Keratinocyte (primary cell): ENCODE data around the gene DSCAM. TPM values are rescaled to one million over a fixed set of nuclear protein-coding genes. Genes with fewer than 3 reads are reported as not detected.
A peak's percentile ranks its signal among the peaks of the same experiment; 100 is the strongest.

ENCODE experiments used
- DNase-seq: peaks from one replicate; pipeline ENCODE4 v3.0.0-alpha.2; 2011; ENCODE audit warnings: low read depth, missing footprints, low spot score
- FAIRE-seq: peaks from 2 replicates; lab custom pipeline; 2011; peaks lifted over from hg19 to GRCh38; lab: Jason Lieb, UNC
- H2AFZ ChIP-seq: 2 replicates; pipeline ENCODE4 v1.6.0; 2012; ENCODE audit warnings: low read length, control low read depth, inconsistent platforms; ENCODE audit not compliant: control insufficient read depth
- H3K27ac ChIP-seq: 2 replicates; pipeline ENCODE4 v1.5.1; 2011; ENCODE audit warnings: low read length; ENCODE audit not compliant: control insufficient read depth, insufficient read depth
- H3K27me3 ChIP-seq: 3 replicates; pipeline ENCODE4 v1.6.0; 2011; ENCODE audit warnings: low read length; ENCODE audit not compliant: control insufficient read depth, insufficient read depth; ENCODE audit errors: extremely low read depth
- H3K36me3 ChIP-seq, 2 experiments: 2 replicates in 1 of 2; 3 replicates in 1 of 2; pipeline ENCODE4 v1.5.1; 2011; ENCODE audit warnings: low read length in 2 of 2, mild to moderate bottlenecking in 1 of 2; ENCODE audit not compliant: control insufficient read depth in 2 of 2, insufficient read depth in 2 of 2; ENCODE audit errors: extremely low read depth in 1 of 2
- H3K4me1 ChIP-seq: 3 replicates; pipeline ENCODE4 v1.5.1; 2011; ENCODE audit warnings: low read length; ENCODE audit not compliant: control insufficient read depth, insufficient read depth; ENCODE audit errors: extremely low read depth
- H3K4me2 ChIP-seq: 3 replicates; pipeline ENCODE4 v1.6.0; 2011; ENCODE audit warnings: low read depth, low read length; ENCODE audit not compliant: control insufficient read depth, insufficient read depth; ENCODE audit errors: extremely low read depth
- H3K4me3 ChIP-seq, 3 experiments: fragments of 200-600 bp in 1 of 3; sonication (generic) in 1 of 3; 2 replicates in 2 of 3; 3 replicates in 1 of 3; pipeline ENCODE4 v1.5.1; 2011 to 2016; ENCODE audit warnings: low read length in 3 of 3, mild to moderate bottlenecking in 3 of 3, control low read depth in 2 of 3, inconsistent platforms in 1 of 3, low read depth in 1 of 3, mixed read lengths in 1 of 3, mixed run types in 1 of 3, moderate library complexity in 1 of 3; ENCODE audit not compliant: control insufficient read depth in 2 of 3, insufficient read depth in 2 of 3; ENCODE audit errors: extremely low read depth in 1 of 3
- H3K79me2 ChIP-seq: 2 replicates; pipeline ENCODE4 v1.6.0; 2012; ENCODE audit warnings: low read length; ENCODE audit not compliant: control insufficient read depth, insufficient read depth
- H3K9ac ChIP-seq: 3 replicates; pipeline ENCODE4 v1.6.0; 2011; ENCODE audit warnings: low read length; ENCODE audit not compliant: control insufficient read depth, insufficient read depth; ENCODE audit errors: extremely low read depth
- H3K9me1 ChIP-seq: 3 replicates; pipeline ENCODE4 v1.6.0; 2011; ENCODE audit warnings: low read length; ENCODE audit not compliant: control insufficient read depth, insufficient read depth; ENCODE audit errors: extremely low read depth
- H3K9me3 ChIP-seq: 2 replicates; pipeline ENCODE4 v1.5.1; 2012; ENCODE audit warnings: low read depth, low read length; ENCODE audit not compliant: control insufficient read depth
- H4K20me1 ChIP-seq: 3 replicates; pipeline ENCODE4 v1.6.0; 2011; ENCODE audit warnings: low read length; ENCODE audit not compliant: control insufficient read depth, insufficient read depth; ENCODE audit errors: extremely low read depth
- EZH2 ChIP-seq: IDR thresholded peaks from one replicate; pipeline ENCODE4 v1.6.1; 2012; ENCODE audit warnings: inconsistent platforms, mild to moderate bottlenecking, low read length, moderate library complexity
- dilution Hi-C: fragments of 300-500 bp; cut with MboI; formaldehyde crosslinking; loops from one replicate; pipeline ENCODE4 v1.7.0; 2020; ENCODE audit warnings: low sequenced_read_pairs; ENCODE audit not compliant: extremely low pct_ligation_motif_present
- polyA plus RNA-seq, 5 experiments: library from polyadenylated mRNA; depleted of rRNA in 3 of 5; stranded (reverse) in 3 of 5; stranded (forward) in 1 of 5; unstranded in 1 of 5; fragments of >200 nt; gene quantifications; 1 replicate in 1 of 5; 2 replicates in 3 of 5; 3 replicates in 1 of 5; pipeline versions ENCODE4 v1.2.1 to v1.2.3, GENCODE V29; 2011 to 2012; ENCODE audit warnings: missing spikeins in 2 of 5, low read depth in 1 of 5, low replicate concordance in 1 of 5
- TF ChIP-seq, protein P1 (sequence below), 3 experiments: IDR thresholded peaks in 1 of 3; conservative IDR thresholded peaks in 1 of 3; optimal IDR thresholded peaks in 1 of 3; 2 replicates in 2 of 3; 3 replicates in 1 of 3; pipeline versions ENCODE3 to v1.5.1; 2011; ENCODE audit warnings: low read length in 3 of 3, mild to moderate bottlenecking in 3 of 3, moderate library complexity in 2 of 3, control low read depth in 1 of 3, inconsistent platforms in 1 of 3; ENCODE audit not compliant: insufficient read depth in 2 of 3; ENCODE audit errors: extremely low read depth in 1 of 3

DSCAM gene
- polyA plus RNA-seq, 1 donor (not counting 4 experiments of a cell fraction or from before 2014, with no cell fraction given): 2.1 TPM

- Histone ChIP-seq H3K27ac (peak overlapping the region; percentile 36), H4K20me1 (no peaks in the 10 kb centered on the region), H3K4me1 (no peaks in the 10 kb centered on the region), H3K9ac (no peak overlapping the region), H3K9me3 (no peaks in the 10 kb centered on the region), H3K79me2 (no peaks in the 10 kb centered on the region), H3K27me3 (no peaks in the 10 kb centered on the region), H2AFZ (no peak overlapping the region), H3K4me3 (no peak overlapping the region), H3K36me3 (no peaks in the 10 kb centered on the region), H3K9me1 (no peaks in the 10 kb centered on the region), H3K4me2 (no peak overlapping the region)
- TF ChIP-seq, protein P1, sequence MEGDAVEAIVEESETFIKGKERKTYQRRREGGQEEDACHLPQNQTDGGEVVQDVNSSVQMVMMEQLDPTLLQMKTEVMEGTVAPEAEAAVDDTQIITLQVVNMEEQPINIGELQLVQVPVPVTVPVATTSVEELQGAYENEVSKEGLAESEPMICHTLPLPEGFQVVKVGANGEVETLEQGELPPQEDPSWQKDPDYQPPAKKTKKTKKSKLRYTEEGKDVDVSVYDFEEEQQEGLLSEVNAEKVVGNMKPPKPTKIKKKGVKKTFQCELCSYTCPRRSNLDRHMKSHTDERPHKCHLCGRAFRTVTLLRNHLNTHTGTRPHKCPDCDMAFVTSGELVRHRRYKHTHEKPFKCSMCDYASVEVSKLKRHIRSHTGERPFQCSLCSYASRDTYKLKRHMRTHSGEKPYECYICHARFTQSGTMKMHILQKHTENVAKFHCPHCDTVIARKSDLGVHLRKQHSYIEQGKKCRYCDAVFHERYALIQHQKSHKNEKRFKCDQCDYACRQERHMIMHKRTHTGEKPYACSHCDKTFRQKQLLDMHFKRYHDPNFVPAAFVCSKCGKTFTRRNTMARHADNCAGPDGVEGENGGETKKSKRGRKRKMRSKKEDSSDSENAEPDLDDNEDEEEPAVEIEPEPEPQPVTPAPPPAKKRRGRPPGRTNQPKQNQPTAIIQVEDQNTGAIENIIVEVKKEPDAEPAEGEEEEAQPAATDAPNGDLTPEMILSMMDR (optimal IDR thresholded peaks at IDR 0.05 in 1 of 3, IDR thresholded peaks at IDR 0.05 in 1 of 3, conservative IDR thresholded peaks at IDR 0.05 in 1 of 3; ENCODE audit: extremely low read depth in 1 of 3, insufficient read depth in 2 of 3, low read length in 3 of 3): no peak
- no peak for TF ChIP-seq EZH2
- FAIRE-seq (no peak), DNase-seq (peak; percentile 36)
- dilution Hi-C loops: no loop called here
Measured at GRCh38 chr21:40128891-40129290, 718.1 kb downstream of the DSCAM start.

DNA sequence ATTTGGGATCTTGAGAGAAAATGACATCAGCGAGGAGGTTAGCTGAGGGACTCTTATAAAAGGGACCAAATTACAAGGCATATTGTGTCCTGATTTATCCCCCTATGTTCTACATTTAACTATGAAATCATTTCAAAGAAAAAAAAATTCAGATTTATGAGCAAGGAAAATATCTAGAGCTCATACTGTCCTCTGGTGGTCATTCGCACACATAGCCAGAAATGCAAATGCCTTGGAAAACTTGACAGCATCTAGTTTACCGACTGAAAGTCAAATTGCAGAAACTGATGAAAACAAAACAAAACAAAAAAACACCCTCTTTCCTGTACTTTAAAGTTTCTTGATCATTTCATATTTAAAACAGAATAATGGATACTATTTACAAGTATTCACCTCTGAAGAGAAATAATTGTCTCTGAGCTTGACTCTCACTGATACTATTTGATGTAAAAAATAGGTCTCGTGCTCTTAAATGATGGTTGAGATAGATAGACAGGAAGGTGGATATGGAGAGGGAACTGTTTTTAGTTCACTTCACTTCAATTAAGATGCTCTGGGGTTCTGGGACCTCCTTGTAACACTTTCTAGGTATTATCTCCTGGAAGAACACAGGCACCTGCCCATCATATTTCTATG is 725.9 kb downstream of the DSCAM start:
- H3K9me1 ChIP-seq: no peaks in the 10 kb centered on the region
- H3K27me3 ChIP-seq: no peaks in the 10 kb centered on the region
- DNase-seq (no peak), FAIRE-seq (no peak)
- H3K36me3 ChIP-seq: no peaks in the 10 kb centered on the region
- no peak overlapping the region for H3K4me2 ChIP-seq
- H3K79me2 ChIP-seq: no peaks in the 10 kb centered on the region
- H3K9ac ChIP-seq: no peak overlapping the region
- no peaks in the 10 kb centered on the region for H3K9me3 ChIP-seq
- no peak overlapping the region for H3K27ac ChIP-seq
- no peaks in the 10 kb centered on the region for H4K20me1 ChIP-seq
- TF ChIP-seq, protein P1 (optimal IDR thresholded peaks at IDR 0.05 in 1 of 3, IDR thresholded peaks at IDR 0.05 in 1 of 3, conservative IDR thresholded peaks at IDR 0.05 in 1 of 3; ENCODE audit: extremely low read depth in 1 of 3, insufficient read depth in 2 of 3, low read length in 3 of 3): peak; percentile 44 to 79 (median 56)
- no peak for TF ChIP-seq EZH2
- no peaks in the 10 kb centered on the region for H3K4me1 ChIP-seq
- H2AFZ ChIP-seq: no peak overlapping the region
- H3K4me3 ChIP-seq: no peak overlapping the region
- dilution Hi-C loops: no loop called here
